Measurements from ENCODE around the gene LLGL1. TPM values are rescaled to one million over a fixed set of nuclear protein-coding genes. Genes with fewer than 3 reads are reported as not detected.

LLGL1 gene
- total RNA-seq, 1 donor from 2014 or later, result 36.4 TPM

DNA sequence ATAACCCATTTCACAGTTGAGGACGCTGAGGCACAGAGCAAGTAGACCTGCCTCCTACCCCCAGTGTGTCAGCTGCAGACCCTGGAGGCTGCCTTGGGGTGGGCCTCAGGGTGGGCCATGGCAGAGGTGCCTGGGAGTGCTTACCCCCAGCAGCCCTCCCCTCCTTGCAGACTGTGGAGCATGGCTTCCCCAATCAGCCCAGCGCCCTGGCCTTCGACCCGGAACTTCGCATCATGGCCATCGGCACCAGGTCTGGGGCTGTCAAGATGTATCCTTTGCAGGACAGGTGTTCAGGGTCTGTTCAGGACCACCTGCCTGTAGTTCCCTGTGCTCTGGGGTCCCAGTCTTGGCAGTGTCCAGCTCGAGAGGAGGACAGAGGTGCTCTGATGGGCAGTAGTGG, 4.3 kb downstream of the LLGL1 start:
- no peak for DNase-seq (ENCODE audit: low read depth, low spot score)

DNA sequence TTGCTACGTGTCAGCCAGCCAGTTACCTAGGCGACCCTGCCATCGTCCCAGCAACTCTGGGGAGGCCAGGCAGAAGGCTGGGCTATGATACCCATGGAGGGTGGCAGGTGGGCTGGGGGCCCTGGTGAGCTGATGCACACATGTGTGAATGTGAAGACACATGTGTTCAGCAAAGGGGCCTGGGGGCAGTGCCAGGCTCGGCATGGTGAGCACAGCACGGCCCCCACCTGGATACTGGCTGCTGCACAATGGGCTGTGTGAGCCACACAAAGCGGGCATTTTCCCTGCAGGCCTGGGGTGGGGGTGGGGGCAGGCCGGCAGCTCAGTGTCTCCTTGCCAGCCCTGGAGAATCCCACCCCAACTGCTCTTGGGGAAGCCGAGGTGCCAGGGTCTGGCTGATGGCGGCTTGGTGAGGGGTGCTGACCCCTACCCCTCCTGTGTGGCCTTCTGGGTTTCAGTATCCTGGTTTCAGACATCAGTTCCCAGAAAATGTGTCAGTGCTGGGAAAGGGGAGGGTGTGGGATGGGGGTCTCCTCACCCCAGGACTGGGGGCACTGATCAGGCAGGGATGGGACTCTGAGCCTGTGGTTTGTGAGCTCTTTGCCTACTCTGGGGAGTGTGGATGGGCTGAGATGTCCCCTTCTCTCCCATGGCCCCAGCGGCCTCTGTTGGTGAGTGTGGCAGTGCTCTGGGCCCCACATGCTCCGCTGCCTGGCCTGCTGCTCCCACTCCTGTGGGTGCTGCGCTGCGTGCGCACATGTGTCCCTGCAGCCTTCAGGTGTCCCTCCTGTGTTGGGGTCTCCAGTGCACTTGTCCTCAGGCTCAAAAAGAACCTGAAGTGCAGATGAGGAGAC, 5.1 kb downstream of the LLGL1 start:
- DNase-seq (ENCODE audit: low read depth, low spot score), result no peak

DNA sequence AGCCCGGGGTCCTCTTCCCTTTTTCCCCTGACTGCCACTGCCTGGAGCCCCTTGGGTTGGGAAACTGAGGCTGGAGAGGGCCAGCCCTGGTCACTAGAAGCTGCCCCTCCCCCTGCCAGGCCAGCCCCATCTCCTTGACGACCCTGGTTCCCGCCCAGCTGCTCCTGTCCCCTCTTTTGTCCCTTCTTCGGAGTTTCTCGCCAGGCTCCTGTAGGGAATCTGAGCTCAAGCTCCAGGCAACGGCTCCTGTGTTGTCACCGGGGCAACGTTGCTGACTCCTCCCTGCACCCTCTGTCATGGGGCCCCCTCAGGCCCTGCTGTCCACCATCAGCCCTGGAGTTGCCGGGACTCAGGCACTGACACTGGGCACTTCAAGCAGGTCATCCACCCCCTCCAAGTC, 5.7 kb downstream of the LLGL1 start:
- no peak for DNase-seq (ENCODE audit: low read depth, low spot score)

DNA sequence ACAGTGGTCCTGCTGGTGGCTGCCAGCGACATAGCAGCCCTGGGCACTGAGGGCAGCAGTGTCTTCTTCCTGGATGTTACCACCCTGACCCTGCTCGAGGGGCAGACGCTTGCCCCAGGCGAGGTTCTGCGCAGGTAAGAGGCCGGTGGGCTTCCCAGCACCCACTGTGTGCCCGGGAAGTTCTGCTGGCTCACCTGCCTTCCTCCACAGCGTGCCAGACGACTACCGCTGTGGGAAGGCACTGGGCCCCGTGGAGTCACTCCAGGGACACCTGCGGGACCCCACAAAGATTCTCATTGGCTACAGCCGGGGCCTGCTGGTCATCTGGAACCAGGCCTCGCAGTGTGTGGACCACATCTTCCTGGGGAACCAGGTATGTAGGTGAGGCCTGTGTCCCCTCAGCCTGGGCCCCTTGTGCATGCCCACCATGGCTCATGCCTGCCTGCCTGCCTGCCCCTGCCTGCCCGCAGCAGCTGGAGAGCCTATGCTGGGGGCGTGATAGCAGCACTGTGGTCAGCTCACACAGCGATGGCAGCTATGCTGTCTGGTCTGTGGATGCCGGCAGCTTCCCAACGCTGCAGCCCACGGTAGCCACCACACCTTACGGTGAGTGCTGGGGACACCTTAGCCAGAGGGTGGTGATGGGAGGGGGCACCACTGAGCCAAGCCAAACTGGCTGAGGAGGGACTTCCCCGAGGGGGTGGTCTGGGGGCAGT, 8.5 kb downstream of the LLGL1 start:
- no peak for DNase-seq (ENCODE audit: low read depth, low spot score)

DNA sequence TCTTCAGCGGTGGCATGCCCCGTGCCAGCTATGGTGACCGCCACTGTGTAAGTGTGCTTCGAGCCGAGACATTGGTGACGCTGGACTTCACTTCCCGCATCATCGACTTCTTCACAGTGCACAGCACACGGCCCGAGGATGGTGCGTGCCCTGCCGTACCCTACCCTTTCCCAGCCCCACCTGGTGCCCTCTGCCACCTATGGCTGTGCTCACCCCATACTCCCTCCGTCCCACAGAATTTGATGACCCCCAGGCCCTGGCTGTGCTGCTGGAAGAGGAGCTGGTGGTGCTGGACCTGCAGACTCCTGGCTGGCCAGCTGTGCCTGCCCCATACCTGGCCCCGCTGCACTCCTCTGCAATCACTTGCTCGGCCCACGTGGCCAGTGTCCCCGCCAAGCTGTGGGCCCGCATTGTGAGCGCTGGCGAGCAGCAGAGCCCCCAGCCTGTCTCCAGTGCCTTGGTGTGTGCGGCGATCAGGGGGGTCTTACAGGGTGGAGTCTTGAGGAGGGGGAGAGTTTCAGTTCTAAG, 9.5 kb downstream of the LLGL1 start:
- DNase-seq (ENCODE audit: low read depth, low spot score), result no peak

DNA sequence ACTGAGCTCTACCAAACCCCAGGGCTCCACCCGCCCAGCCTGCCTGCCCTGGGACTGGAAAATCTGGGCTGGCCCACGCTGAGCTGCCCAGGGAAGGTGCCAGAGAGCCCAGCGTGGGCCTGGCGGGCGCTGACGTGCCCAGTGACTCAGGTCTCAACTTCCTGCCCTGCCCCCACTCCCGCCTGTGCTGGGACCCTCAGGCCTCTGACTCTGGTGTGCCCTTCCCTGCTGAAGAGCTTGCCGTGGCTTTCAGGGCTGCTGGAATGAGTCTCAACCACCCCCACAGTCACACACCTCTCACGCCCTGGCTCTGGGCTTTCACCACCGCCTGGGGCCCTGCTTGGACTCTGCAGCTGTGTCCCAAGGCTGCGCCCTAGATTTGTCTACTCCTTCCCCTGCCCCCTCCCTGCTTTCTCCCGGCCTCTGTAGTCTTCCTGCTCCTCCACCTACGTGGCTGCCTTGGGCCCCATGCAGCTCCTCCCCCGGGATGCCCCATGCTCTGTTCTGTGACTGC, 10.4 kb downstream of the LLGL1 start:
- no peak for DNase-seq (ENCODE audit: low read depth, low spot score)

DNA sequence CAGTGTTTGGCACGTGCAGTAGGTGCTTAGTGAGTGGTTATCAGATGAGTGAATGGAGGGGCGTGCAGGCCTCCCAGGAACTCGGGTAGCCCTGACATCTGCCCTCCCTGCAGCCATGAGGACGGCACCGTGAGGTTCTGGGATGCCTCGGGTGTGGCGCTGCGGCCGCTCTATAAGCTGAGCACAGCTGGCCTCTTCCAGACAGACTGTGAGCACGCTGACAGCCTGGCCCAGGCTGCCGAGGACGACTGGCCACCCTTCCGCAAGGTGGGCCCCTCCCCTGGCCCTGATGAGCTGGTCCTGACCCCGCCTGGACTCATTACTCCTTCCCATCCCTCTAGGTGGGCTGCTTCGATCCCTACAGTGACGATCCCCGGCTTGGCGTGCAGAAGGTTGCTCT, 11.1 kb downstream of the LLGL1 start:
- DNase-seq (ENCODE audit: low read depth, low spot score), result no peak

DNA sequence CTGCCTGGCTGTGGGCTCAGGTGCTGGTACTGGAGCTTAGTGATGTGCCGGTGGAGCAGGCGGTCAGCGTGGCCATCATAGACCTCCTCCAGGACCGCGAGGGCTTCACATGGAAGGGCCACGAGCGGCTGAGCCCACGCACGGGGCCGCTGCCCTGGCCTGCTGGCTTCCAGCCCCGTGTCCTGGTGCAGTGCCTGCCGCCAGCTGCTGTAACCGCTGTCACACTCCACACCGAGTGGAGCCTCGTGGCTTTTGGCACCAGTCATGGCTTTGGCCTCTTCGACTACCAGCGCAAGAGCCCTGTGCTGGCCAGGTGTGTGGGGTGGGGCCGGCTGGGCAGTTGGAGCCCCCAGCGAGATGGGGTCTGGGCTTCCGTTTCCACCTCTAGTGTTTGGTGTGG, 12.0 kb downstream of the LLGL1 start:
- no peak for DNase-seq (ENCODE audit: low read depth, low spot score)

DNA sequence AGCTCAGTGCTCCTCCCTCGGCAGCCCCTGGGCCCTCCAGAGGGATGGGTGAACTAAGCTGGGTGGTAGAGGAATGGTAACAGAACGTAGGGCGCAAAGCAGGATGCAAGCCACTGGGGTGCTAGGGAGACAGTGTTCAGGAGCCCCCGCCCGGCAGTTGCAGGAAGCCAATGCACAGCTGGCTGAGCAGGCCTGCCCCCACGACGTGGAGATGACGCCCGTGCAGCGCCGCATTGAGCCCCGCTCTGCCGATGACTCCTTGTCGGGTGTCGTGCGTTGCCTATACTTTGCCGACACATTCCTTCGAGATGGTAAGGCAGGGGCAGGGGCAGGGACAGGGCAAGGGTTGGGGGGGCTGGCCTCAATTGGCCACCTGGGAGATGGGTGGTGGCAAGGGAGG, 12.9 kb downstream of the LLGL1 start:
- no peak for DNase-seq (ENCODE audit: low read depth, low spot score)

DNA sequence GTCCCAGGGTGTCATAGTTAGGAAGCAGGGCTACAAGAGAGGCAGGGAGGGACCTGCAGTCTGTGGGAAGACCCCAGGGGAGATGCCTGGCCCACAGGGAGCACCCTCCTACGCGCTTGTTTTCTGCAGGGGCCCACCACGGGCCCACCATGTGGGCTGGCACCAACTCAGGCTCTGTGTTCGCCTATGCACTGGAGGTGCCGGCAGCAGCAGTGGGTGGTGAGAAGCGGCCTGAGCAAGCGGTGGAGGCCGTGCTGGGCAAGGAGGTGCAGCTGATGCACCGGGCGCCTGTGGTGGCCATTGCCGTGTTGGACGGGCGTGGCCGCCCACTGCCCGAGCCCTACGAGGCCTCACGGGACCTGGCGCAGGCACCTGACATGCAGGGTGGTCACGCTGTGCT, 15.0 kb downstream of the LLGL1 start:
- no peak for DNase-seq (ENCODE audit: low read depth, low spot score)

DNA sequence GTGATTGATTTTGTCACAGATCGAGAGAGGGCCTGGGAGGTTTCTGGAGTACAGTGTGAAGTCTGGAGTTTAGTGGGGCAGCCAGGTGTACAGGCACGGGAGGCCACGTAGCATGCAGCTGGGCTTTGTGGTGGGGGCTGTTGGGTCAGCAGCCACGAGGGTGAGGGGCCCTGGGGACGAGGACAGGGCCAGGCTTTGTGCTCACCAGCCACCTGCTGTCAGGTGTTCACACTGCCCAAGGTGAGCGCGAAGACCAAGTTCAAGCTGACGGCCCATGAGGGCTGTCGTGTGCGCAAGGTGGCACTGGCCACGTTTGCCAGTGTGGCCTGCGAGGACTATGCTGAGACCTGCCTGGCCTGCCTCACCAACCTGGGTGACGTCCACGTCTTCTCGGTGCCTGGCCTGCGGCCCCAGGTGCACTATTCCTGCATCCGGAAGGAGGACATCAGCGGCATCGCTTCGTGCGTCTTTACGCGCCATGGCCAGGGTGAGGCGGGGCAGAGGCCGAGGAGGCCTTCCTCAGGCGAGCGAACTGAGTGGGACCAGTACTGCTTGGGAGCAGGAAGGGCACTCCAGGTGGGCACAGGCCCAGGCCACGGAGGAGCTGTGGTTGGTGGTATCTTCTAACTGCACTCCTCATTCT, 15.9 kb downstream of the LLGL1 start:
- no peak for DNase-seq (ENCODE audit: low read depth, low spot score)

DNA sequence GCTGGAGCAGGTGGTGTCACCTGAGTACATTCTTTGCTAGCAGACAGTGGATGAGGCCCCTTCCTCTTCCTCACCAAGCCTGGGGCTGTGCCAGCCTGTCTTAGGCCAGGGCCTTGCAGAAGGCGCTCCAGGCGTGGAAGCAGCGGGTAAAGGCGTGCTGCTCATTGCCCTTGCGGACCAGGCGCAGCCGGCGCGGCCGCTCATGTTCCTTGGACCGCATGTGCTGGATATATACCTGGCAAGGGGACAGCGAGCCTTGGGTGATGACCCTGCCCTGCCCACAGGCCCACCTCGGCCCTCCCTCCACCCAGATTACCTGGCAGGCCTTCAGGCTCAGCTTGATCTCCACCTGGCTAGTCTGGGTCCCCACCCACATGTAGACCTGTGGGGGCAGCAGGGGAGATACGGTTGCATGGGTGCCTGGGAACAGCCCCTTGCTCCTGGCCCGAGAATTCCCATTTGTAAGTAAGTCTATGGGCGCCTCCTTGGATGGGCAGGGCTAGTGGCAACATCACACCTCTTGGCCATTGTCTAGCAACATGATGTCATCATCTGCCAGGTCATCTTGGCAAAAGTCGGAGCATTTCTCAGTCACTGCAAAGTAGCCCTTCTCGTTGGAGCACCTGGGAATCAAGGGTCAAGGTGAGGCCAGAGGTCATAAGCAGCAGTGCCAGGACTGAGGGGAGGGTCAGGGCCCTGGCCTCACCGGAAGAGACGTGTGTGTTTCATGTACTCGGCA, 19.8 kb downstream of the LLGL1 start:
- DNase-seq (ENCODE audit: low read depth, low spot score), result no peak

DNA sequence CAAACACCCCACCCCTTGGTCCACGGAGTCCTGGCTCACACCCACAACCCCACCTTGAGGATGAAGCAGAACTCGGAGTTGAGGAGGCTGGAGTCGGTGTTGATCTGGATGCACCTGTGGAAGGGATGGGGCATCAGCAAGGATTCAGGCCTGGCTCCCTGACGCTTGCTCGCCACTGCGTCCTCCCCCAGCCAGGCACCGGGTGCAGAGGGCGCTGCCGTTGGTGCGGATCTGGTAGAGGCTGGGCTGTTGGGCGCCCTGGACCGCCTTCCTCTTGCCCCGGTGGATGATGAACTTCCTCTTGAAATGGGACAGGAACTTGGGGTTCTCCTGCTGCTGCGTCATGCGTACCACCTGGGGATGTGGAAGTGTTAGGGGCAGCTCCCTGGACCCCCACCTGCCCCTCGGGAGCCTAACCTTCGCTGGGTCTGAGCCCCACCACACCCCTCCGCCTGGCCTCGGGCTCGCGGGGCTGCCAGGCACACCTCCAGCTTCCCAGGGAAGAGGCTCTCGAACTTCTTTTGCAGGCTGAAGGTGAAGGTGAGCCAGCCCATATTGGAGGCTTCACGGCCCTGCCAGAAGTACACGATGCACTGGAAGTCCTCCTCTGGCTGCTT, 20.8 kb downstream of the LLGL1 start:
- no peak for DNase-seq (ENCODE audit: low read depth, low spot score)

DNA sequence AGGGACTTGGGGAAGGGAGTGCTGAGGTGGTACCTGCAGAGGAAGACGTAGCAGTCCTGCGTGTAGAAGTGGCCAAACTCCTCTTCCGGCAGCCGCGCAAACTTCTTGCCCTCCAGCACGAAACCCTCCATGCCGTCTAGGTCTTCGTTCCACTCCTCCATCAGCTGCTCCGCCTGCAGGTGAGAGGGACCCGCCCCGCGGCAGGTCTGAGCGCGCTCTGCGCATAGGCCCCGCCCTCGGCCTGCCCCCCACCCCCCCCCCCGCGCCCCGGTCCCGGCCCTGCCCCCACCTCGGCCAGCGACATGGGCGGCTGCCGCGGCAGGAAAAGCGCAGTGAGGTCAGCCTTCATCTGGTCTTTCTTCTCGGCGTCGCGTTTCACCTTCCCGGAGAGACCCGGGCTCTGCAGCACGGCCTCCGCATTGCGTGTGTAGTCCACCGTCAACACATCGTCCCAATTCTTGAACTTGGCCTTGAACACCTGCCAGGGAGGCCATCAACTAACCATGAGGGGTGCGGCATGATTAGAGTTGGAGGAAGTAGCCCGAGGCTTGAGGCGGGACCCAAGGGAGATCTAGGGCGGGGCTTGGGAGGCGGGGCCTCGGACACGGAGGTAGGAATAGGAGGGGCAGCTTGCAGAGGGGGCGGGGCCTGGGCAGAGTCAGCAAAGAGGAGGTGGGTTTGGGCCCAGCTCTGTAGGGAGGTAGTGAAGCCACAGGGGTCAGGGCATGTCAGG, 21.6 kb downstream of the LLGL1 start:
- no peak for DNase-seq (ENCODE audit: low read depth, low spot score)

DNA sequence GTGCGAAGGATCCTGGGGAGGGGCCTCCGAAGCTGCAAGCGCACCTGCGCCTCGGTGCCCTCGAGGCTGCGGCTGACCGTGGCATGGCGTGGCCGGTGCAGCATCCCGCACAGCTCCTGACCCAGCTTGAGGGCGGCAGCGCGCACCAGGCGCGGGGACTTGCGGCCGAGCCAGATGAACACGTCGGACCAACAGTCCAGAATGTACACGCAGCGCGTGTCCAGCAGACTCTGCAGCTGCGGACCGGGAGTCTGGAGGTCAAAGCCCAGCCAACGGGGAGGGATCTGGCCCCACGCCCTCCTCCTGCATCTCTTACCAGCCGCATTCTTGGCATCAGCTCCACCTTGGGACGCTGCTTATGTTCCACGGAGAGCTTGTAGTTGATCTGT, 22.2 kb downstream of the LLGL1 start:
- no peak for DNase-seq (ENCODE audit: low read depth, low spot score)

DNA sequence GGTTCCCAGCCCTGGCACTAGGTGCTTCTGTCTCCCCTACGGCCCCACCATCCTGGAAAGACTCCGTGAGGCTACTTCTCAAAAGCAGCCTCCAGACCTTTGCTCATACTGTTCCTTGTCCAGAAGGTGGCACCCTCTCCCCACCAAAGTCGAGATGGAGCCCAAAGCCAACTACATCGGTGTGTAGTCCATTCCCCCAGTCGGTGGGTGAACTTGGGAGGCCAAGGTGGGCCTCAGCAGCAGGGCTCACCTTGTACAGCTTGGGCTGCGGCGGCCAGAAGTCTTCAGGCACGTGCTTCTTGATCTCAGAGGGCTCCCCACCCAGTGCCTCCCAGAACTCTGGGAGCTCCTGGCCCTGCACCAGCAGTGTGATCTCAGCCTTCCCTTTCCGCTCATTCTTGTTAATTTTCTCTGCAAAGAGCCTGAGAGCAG, 22.9 kb downstream of the LLGL1 start:
- peak; percentile 60 for DNase-seq (ENCODE audit: low read depth, low spot score)

DNA sequence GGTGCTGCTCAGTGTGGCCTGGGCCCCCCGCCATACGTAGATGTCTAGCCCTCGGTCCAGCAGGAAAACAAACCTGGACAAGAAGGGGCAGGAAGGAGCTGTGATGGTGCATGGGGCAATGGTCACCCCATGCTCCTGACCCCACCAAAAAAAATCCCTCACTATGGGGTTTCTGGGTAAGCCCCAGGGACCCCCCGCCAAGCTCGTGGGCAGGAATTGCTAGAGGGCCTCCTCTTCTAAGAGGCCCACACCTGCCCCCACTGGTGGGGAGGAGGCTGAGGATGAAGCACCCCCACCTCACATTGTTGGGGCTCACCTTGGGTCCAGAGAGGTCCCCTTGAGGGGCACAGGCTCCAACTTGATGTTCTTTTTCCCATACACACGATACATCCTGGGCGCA, 23.4 kb downstream of the LLGL1 start:
- DNase-seq (ENCODE audit: low read depth, low spot score), result no peak

DNA sequence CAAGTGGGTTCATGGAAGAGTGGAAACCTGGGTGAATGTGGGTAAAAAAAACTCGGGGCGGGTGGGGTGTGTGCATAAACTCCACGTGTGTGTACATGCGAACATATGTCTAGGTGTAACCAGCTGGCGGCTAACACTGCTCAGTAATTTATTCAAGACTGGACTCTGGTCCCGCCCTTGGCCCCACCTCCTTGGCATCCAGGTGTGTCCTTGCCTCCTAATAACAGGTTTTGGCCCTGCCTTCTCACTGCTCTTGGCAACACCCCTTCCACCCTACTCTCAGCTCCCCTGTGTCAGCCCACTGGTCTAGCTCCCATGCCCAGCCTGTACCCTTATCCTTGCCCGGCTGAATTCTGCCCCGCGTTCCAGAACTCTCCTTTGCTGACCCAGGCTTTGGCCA, 24.8 kb downstream of the LLGL1 start:
- no peak for DNase-seq (ENCODE audit: low read depth, low spot score)

DNA sequence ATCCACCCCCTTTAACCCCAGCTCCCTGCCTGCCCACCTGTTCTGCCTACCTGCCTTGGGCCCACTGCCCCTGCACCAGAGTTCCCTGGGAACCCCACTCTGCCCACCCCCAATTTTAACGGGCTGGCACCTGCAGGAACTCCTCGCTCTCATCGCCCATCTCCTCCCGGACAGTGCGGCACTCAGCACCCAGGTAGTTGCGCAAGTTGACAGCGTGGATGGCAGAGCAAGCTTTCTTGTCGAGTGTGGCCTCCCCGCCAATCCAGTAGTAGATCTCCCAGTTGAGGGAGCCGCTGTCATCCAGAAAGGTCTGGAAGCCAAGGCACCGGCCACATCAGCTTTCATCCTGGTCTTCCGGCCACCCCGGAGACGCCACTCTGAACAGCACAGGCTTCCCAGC, 25.3 kb downstream of the LLGL1 start:
- DNase-seq (ENCODE audit: low read depth, low spot score), result no peak

DNA sequence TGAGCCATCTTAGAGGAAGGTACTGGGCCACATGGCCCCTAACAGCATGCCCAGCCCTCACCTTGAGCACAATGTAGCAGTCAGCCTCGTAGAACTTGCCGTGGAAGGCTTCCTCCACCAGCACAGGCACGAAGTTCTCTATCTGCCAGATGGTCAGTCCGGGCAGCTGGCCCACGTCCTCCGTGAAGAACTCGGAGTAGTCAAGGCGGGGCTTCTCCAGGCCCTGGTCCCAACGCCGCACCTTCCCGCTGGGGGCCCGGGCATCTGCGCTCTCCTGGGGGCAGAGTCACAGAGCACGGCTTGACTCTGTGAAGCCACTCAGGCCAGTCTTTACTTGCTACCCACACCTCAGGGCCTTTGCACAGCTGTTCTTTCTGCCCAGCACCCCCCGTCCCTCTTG, 25.8 kb downstream of the LLGL1 start:
- DNase-seq (ENCODE audit: low read depth, low spot score), result no peak

Measured in pulmonary artery endothelial cell (primary cell).